Ureter (tissue), 1 donor: ENCODE data around the gene ABCC6. TPM values are rescaled to one million over a fixed set of nuclear protein-coding genes. Genes with fewer than 3 reads are reported as not detected.
"Not testable (repeated sequence)": the region's sequence is repeated elsewhere in the genome, so short reads cannot be mapped to it uniquely, and the experiment has no call there.

Experiments used
- DNase-seq: peaks from one replicate; pipeline ENCODE4 v3.0.0-alpha.2; 2020; ENCODE audit warnings: low spot score
- total RNA-seq: library from RNA; stranded (reverse); gene quantifications from one replicate; pipeline ENCODE4 v1.2.4, GENCODE V29; 2023
- donor health status: DM: yes; HTN: yes; CAD: no.

ABCC6 gene
- 0.29 TPM for total RNA-seq

DNA sequence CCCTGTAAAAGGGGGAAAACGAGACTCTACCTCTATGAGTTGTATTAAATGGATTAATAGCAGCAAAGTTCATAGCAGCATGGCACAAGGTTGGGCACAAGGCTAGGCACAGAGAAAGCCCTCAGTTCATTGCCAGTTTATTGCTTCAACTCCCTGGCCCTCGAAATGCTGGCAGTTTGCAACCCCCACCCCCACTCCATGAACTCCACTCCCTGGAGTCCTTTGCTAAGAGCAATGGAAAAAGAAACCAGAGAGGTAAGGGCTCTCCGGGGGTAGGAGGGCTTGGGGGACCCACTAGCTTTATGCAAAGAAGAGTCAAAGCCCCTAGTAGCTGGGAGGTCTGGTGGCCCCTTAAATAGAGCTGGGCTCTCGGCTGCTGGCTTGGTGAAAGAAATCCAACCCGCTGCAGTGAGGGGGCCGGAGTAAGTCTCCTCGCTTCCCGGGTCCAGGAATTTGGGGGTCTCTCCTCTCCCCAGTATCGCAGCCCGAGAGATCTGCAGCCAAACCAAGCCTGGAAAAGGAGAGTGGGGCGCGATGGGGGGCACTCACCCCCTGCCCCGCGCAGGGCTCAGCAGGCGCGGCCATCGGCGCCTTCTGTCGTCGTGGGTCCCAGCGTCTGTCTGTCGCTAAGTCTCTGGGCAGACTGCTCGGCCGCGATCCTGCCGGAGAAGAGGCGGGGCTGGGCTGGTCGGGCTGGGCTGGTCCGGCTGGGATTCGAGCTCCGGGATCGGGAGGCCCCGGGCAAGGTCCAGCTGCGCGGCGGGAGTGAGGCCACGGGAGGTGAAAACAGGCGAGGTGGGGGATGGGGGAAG is at the start of gene ABCC6:
Gene ABCC6 (minus strand): TSS at position 645 of the 812 bp plus-strand sequence. CDS start 60 bp downstream, at position 585.
- not testable (repeated sequence) for DNase-seq

DNA sequence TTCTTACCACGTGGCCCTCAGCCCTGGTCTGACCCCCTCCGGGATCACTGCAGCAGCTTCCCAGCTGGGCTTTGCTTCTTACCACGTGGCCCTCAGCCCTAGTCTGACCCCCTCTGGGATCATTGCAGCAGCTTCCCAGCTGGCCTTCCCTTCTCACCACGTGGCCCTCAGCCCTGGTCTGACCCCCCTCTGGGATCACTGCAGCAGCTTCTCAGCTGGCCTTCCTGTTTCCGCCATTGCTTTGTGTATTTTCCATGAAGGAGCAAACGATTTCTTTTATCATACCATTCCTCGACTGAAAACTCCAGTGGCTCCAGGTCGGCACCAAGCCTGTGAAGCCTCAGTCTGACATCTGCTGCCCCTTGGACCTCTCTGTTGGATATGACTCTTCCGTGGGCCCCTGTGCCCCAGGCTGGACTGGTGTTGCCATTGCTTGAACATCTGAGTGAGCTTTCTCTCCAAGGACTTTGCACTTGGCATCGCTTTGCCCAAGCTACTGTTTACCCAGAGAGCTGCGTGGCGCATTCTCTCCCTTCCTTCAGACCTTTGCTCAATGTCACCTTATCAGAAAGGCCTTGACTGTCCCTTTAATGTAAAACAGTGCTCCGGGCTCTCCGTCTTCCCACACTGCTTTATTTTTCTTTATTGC is 49.4 kb upstream of the ABCC6 start:
- not testable (repeated sequence) for DNase-seq

DNA sequence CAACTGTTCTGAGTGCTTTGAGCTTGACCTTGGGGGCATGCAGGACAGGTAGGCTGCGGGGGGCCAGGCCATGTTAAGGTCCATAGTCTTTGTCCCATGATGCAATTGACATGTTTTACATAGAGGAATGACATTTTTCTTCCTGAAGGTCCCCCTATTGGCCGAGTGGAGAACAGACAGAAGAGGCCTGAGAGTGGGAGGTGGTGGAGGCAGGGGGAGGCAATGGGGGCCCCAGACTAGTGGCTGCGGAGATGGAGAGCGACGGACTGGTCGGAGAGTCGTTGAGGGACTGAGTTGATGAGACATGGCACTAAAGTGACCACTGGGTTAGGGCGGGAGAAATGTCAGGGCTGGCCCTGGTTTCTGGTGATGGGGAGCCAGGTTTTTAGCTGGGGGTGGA is 48.4 kb upstream of the ABCC6 start:
- not testable (repeated sequence) for DNase-seq

DNA sequence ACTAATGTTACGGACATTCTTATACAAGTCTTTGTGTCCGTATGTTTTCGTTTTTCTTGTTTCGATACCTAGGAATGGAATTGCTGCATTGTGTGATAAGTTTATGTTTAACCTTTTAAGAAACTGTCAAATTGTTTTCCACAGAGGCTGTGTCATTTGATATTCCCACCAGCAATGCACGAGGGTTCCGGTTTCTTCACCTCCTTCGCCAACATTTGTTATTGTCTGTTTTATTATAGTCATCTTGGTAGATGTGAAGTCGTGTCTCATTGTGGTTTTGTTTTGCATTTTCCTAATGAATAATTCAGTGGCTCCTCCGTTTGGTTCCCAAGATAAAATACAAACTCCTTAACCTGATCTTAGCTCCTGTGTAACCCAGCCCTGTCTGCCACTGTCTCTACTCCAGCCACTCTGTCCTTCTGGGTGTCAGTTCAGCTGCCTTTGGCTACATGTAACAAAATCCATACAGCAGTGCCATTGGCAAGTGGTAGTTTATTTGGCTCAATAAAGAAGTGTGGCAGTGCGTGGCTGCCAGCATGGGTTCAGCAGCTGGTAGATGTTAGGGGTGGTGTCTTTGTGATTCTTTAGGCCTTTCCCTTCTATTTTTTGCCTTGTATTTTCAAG is 45.0 kb upstream of the ABCC6 start:
- not testable (repeated sequence) for DNase-seq

DNA sequence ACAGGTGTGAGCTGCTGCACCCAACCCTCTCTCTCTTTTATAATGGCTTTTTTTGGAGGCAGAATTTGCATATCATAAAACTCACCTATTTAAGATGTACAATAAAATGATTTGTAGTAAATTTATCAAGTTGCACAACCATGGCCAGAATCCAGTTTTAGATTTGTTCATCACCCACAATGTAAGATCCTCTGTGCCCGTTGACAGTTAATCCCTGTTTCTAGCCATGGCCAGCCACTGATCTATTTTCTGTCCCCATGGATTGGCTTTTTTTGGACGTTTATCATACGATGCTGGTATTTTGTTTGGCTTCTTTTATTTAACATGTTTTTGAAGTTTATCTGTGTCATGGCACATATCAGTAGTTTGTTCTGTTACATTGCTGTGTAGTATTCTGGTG is 44.4 kb upstream of the ABCC6 start:
- DNase-seq = not testable (repeated sequence)

DNA sequence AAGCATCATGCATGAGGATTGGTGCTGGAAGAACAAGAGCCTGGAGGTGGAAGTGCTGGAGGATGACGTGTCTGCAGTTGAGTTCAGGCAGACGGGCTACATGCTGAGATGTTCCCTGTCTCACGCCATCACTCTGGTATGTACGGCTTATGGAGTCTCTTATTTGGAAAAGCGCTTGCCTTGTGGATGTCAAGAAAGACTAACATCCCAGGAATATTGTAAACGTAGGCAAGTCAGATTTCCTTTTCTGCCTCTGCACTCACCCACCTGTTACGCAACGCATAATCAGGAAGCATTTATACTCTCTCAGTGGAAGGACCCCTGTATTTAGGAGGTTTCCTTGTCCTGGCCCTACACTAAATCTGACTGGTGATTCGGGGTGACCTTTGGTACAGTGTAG is 41.8 kb upstream of the ABCC6 start:
- DNase-seq = not testable (repeated sequence)

DNA sequence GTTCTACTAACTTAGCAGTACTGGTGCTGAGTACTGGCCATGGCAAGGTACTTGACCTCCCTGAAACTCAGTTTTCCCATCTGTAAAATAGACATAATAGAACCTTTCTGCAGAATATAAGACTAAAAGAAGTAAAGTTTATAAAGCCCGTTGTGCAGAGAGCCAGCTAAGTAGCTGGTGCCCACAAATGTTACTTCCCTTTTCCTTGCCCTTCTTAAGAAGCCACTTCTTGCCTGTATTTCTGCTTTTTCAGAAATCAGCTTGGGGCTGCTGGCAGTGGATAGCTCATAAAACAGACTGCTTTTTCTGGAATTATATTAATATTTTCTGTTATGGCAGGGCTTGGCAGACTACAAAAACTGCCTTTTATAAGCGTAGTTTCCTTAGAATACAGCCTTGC is 40.7 kb upstream of the ABCC6 start:
- not testable (repeated sequence) for DNase-seq

DNA sequence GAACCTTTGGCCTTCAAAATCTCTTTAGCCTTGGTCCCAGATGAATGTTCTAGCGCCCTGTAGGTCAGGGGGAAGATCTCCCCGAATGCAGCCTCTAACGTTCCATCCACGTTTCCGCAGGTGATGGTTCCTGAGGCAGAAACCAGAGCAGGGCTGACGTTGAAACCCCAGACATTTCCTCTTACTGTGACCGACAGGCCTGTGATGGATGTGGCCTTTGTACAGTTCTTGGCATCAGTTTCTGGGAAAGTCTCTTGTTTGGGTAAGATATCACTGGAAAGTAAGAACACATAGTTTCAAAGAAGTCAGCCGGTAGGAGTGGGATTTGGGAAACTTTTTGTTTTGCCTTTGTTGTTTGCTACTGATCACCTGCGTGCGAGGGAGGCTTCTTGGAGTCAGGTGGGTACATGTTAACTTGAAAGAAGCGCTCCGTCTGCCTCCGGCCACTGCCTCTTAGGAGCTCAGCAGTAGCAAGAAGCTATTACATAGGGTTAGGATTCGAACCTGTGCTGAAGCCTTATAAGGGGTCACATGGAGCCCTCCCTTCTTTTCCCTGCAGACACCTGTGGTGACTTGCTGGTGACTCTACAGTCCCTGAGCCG is 39.8 kb upstream of the ABCC6 start:
- not testable (repeated sequence) for DNase-seq

DNA sequence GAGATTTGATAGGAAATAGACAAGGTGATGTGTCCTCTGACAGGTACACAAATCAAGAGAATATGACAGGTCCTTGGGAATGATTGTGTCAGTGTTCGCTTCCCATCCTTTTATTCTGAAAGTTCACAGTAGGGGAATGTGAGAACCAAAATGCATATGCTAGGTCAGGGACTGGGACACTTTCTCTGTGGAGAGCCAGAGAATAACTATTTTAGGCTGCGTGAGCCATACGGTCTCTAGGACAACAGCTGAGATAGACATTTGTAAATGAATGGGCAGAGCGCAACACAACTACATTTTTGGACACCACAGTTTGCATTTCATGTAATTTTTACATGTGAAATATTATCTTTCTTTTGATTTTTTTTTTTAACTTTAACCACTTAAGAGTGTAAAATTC is 36.7 kb upstream of the ABCC6 start:
- DNase-seq = not testable (repeated sequence)

DNA sequence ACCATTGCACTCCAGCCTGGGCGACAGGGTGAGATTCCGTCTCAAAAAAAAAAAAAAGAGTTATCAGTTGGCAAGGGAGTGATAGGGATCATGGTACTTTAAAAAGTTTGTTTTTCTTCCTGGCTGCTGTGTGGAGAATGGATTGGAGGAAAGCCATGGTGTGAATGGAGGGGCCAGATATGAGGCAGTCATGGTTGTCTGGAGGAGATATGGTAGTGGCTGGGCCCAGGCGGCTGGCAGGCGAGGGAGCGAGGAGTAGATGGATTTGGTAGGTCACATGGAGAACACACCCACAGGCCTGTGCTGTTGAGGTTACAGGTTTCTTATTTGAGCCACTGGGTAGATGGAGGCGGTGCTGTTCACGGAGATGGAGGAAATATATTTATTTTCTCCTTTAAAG is 35.5 kb upstream of the ABCC6 start:
- not testable (repeated sequence) for DNase-seq

DNA sequence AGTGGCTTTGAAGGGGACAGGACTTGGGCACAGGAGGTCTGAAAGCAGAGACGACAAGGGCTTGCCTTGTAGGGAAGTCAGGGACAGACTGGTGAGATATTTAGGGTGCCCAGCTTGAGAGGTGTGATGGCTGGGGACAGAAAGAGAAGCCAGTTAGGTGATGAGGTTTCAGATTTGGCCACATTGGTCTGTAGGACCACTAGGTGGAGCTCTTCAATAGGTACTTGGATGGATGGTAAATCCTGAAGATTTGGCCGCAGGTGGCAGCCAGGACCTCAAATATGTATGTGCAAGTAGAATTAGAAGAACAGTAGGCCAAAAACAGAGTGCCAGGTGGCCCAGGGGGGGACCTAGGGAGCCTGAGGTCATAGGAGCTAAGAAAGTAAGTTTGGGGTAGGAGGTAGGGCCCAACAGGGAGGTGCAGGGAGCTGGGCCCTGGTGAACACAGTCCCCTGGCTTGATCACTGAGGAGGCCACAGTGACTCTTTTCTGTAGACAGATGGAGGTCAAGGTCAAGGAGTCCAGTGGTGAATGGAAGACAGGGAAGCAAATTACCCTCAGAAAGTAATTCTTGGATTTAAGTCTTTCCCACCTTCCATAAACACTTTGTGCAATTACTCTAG is 34.1 kb upstream of the ABCC6 start:
- DNase-seq = not testable (repeated sequence)

DNA sequence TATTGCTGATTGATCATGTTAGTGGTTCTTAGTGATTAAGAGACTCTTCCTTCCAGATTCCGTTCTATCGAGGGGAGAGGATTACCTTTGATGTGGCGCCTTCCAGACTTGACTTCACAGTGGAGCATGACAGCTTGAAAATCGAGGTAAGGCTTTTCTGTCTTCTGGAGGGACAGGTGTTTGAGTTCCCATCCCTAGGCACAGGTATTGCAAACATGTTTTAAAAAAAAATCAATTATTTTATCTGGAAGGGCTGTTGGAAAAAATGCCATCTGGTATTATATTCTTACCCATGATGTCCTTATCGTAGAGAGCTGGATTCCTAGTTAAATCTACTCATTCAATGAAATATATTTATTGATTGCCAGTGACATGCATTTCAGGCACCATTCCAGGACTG is 29.1 kb upstream of the ABCC6 start:
- DNase-seq = not testable (repeated sequence)

DNA sequence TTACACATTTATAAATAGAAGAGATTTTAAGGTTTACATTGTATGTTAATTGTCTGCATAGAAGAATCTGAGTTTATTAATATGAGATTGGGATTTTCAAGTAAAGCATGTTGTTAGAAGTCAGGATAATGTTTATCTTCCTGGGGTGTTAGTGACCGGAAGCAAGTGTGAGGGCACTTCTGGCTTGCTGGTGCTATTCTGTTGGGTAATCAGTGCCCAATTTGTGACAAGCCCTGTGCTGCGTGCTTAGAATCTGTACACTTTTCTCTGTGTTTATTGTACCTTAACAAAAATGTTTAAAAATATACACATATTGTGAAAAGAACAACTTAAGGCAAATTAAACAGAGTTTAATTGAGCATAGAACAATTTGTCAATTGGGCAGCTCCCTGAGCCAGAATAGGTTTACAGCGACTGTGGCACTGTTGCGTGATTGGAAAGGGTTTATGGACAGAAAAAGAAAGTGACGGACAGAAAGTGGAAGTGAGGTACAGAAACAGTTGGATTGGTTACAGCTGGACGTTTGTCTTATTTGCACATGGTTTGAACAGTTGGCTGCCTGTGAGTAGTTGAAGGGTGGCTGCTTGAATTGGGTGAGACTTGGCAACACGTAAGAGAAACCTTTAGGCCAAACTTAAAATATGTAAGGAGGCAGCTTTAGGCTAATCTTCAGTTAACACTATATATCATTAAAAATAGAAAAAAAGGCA is 26.5 kb upstream of the ABCC6 start:
- DNase-seq = not testable (repeated sequence)

DNA sequence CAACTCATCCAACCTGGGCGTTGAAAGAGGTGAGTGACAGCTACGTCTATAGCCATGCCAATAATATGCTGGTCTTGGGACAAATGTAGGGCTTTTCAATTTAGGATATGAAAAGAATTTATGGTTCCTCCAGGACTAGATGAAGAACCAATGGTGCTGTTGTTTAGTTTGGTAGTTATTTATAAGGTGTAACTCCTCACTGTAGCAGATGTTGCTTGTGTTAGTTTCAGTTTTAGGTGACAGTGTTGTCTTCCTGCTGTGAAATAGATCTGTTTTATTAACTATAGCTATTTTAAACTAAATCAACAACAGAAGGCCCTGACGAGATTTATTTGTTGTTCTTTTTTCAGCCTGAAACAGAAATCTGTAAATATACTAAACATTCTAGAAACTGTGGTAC is 24.1 kb upstream of the ABCC6 start:
- DNase-seq = not testable (repeated sequence)

DNA sequence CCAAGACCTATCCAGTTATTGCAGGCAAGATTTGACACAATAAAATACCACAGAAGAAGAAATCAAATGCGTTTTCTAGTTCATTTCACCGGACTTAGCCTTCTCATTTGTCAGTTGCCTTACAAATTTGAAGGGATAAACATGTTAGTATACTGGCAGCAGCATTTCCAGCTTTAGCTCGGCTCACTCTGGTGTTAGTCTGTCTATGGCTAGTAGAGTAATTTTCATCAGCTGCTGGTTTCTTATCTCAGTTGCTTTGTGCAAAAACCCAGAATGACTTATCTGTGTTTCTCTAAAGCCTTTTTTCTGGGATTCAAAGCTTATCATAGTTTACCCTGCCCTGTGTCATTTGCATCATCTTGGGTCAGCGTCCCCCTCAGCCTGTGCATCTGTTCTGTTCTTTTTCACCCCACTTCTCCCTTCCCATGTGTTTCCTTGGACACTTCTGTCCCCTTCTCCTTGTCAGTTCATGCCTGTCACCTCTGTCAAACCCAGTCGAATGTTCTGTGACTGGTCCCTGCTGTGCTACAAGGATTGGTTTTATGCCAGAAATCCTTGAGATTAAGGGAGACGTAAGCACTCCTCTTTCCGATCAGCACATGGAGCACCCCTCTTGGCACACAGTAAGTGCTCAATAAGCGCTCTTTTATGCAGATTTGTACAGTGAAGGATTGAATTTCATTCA is 23.4 kb upstream of the ABCC6 start:
- not testable (repeated sequence) for DNase-seq

DNA sequence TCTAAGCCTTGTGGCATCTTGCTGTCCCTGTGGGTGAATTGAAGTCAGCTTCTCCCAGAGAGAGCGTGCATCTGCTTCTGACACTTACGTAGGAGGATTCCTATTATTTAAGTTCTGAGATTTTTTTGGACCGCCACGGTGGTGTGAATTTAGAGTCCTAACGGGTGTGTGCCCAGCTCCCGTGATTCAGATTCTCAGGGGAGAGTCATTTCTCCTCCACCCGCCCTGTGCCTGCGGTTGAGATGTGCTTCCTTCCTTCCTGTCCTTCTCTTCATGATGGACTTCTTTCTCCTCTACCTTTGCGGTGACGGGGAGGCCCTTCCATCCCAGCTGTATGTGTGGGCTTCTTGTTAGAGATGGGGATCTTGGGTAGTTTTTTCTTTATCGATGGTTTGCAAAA is 20.6 kb upstream of the ABCC6 start:
- not testable (repeated sequence) for DNase-seq

DNA sequence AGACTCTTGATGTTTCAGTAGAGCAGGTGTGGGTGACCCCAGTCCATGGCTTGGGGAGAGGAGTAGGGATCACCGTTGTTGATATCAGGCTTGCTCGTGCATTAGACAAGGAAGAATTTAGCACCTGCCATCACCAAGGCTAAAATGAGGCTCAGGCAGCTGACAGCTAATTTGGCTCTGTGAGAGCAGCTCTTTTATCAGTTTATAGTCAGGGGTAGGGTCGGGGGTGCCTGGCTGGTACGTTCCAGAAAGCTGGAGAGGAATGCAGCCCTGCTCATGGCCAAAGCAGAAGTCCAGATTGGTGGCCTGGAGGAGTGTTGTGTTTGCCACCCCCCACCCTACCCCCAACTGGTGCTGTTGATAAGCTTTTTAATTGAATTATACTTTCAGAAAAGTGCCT is 17.4 kb upstream of the ABCC6 start:
- DNase-seq = not testable (repeated sequence)

DNA sequence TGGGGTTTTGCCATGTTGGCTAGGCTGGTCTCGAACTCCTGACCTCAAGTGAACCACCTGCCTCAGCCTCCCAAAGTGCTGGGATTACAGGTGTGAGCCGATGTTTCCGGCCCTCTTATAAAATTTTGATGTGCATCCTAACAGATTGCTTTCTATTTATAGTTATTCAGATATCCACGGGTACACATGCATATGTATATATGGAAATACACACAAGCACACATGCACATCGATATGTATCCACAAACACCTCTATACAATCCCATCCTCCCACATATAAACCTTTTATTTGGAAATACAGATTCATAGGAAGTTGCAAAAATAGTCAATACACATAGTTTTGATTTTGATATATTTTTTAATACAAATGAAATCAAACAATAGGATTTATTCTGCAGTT is 14.4 kb upstream of the ABCC6 start:
- DNase-seq = not testable (repeated sequence)

DNA sequence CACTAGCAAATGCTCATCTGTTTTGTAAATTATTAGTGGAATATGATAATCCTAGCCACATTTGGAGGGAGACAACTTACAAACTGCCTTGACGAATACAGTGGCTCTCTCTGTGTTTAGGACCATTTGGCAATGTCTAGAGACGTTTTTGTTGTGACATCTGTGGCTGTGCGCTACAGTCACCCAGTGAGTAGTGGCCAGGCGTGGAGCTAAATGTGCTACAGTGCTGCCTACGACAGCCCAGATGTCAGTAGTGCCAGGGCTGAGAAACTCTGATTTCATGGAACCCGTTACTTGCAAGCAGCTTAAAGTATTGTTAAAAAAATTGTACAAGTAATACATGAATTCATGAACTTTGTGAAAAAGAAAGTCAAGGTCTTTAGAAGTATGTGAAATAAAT is 13.8 kb upstream of the ABCC6 start:
- not testable (repeated sequence) for DNase-seq

DNA sequence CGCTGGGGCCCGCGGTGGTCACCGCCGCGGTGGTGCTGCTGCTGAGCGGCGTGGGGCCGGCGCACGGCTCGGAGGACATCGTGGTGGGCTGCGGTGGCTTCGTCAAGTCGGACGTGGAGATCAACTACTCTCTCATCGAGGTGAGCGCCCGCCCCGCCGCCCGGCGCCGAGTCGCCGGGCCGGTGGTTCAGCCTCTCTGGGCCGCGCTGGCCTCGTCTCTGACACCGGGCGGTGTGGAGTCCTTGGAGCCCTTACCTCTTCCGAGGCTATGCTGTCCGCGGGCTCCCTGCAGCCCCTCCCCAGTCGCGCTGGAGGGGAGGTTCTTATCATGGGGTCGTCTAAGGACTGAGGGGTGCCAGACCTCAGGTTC is 9.4 kb upstream of the ABCC6 start:
- not testable (repeated sequence) for DNase-seq
